Fibroblast of lung (primary cell): Measurements from ENCODE around the gene CXCL12. TPM values are rescaled to one million over a fixed set of nuclear protein-coding genes. Genes with fewer than 3 reads are reported as not detected.

Experiments
- DNase-seq, 2 donors: peaks; one replicate each; pipeline versions ENCODE4 v3.0.0 to v3.0.0-alpha.2; 2010; ENCODE audit warnings: low read depth in 2 of 2
- H2AFZ ChIP-seq: 2 replicates; pipeline ENCODE4 v1.5.1; 2012; ENCODE audit warnings: low read length, control low read depth, inconsistent platforms
- H3K27ac ChIP-seq: 2 replicates; pipeline ENCODE4 v1.5.1; 2011; ENCODE audit warnings: low read length, control low read depth; ENCODE audit not compliant: insufficient read depth
- H3K27me3 ChIP-seq: 2 replicates; pipeline ENCODE4 v1.5.1; 2011; ENCODE audit warnings: mild to moderate bottlenecking, low read length; ENCODE audit not compliant: control insufficient read depth, insufficient read depth
- H3K36me3 ChIP-seq: 2 replicates; pipeline ENCODE4 v1.5.1; 2011; ENCODE audit warnings: low read length; ENCODE audit not compliant: control insufficient read depth, insufficient read depth
- H3K4me1 ChIP-seq: 2 replicates; pipeline ENCODE4 v1.5.1; 2011; ENCODE audit warnings: low read length; ENCODE audit not compliant: control insufficient read depth, insufficient read depth; ENCODE audit errors: extremely low read depth
- H3K4me2 ChIP-seq: 2 replicates; pipeline ENCODE4 v1.5.1; 2011; ENCODE audit warnings: low read length, control low read depth; ENCODE audit not compliant: insufficient read depth; ENCODE audit errors: extremely low read depth
- H3K4me3 ChIP-seq, 4 experiments: fragments of 200-600 bp in 1 of 4; sonication (generic) in 1 of 4; replicated peaks in 1 of 4; 2 replicates each; pipeline ENCODE4 v1.5.1; 2011 to 2016; ENCODE audit warnings: low read length in 4 of 4, low read depth in 3 of 4, mild to moderate bottlenecking in 3 of 4, control low read depth in 2 of 4, inconsistent platforms in 1 of 4, mixed read lengths in 1 of 4; ENCODE audit not compliant: insufficient read depth in 1 of 4; ENCODE audit errors: control extremely low read depth in 1 of 4
- H3K79me2 ChIP-seq: 2 replicates; pipeline ENCODE4 v1.5.1; 2012; ENCODE audit warnings: mild to moderate bottlenecking, low read length, inconsistent platforms; ENCODE audit not compliant: control insufficient read depth, insufficient read depth
- H3K9ac ChIP-seq: 2 replicates; pipeline ENCODE4 v1.5.1; 2011; ENCODE audit warnings: mild to moderate bottlenecking, low read length, control low read depth; ENCODE audit not compliant: insufficient read depth
- H3K9me3 ChIP-seq: 2 replicates; pipeline ENCODE4 v1.5.1; 2012; ENCODE audit warnings: low read depth, low read length; ENCODE audit not compliant: control insufficient read depth, insufficient read depth
- H4K20me1 ChIP-seq: 2 replicates; pipeline ENCODE4 v1.5.1; 2011; ENCODE audit warnings: low read length; ENCODE audit not compliant: control insufficient read depth, insufficient read depth; ENCODE audit errors: extremely low read depth
- EZH2 ChIP-seq: IDR thresholded peaks from 2 replicates; pipeline ENCODE4 v1.5.1; 2012; ENCODE audit warnings: low read length, control low read depth, mild to moderate bottlenecking; ENCODE audit errors: missing control alignments
- polyA plus RNA-seq, 2 donors: library from polyadenylated mRNA; depleted of rRNA in 1 of 2; stranded (reverse) in 1 of 2; unstranded in 1 of 2; fragments of >200 nt; gene quantifications; 2 replicates each; pipeline ENCODE4 v1.2.1, GENCODE V29; 2011 to 2012; ENCODE audit warnings: missing spikeins in 1 of 2
- total RNA-seq: library from RNA; depleted of rRNA; stranded (reverse); fragments of >200 nt; gene quantifications from 2 replicates; pipeline ENCODE4 v1.2.1, GENCODE V29; 2014
- TF ChIP-seq, protein P1 (sequence below), 2 donors: IDR thresholded peaks in 1 of 2; conservative IDR thresholded peaks in 1 of 2; 1 replicate in 1 of 2; 2 replicates in 1 of 2; pipeline ENCODE4 v1.5.1; 2011 to 2012; ENCODE audit warnings: low read length in 2 of 2, control low read depth in 1 of 2, inconsistent platforms in 1 of 2, low read depth in 1 of 2, mild to moderate bottlenecking in 1 of 2

Gene CXCL12
- total and polyA plus RNA-seq, 2 donors (not counting 1 experiment from before 2014, with no cell fraction given) = 268 to 611 TPM

DNA sequence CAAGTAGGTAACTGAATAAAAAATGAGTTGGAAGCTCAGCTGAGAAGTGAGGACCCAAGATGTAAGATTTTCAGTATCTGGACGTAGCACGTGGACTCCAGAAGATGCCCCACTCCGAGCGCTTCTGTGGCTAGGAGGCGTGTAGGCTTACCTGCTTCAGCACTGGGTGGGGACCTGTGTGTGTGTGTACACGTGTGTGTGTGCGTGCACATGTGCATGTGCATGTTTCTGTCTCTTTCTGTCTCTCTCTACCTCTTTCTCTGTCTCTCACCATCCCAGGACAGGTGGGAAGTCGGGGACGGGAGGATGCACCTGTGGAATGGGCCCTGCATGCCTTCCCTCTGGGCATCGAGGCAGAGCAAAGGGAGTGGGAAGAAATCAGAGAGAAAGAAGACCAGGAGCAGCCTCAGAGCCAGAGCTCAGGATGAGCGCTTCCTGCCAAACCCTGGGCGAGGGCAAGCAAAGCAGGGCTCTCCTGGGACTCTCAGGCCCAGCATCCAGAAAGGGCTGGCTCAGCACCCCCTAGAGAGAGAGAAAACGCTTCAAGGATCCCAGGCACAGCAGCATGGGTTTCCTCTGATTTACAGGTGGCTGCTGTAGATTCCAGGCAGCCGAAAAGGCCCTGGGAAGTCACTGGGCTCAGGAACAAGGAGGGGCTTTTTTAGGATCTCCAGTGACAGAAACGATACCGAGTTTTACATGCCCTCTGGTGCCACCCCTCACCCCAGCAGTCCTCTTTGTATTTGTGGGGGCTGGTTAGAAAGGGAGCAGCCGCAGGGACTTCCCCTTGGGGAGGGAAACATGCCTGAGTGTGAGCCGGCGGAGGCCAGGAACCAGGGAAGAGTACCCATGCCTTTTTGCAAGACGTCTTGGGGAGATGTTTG lies 28.5 kb downstream of the CXCL12 start:
- Histone ChIP-seq H2AFZ (no peak overlapping the region), H3K27me3 (peaks cover 2% of the 10 kb centered on the region), H4K20me1 (no peaks in the 10 kb centered on the region), H3K4me3 (no peak overlapping the region), H3K79me2 (no peaks in the 10 kb centered on the region), H3K4me1 (peaks cover 5% of the 10 kb centered on the region), H3K36me3 (no peaks in the 10 kb centered on the region), H3K27ac (no peak overlapping the region), H3K9me3 (no peaks in the 10 kb centered on the region), H3K4me2 (no peak overlapping the region), H3K9ac (no peak overlapping the region)
- DNase-seq = no peak
- no peak for TF ChIP-seq EZH2
- TF ChIP-seq, protein P1, sequence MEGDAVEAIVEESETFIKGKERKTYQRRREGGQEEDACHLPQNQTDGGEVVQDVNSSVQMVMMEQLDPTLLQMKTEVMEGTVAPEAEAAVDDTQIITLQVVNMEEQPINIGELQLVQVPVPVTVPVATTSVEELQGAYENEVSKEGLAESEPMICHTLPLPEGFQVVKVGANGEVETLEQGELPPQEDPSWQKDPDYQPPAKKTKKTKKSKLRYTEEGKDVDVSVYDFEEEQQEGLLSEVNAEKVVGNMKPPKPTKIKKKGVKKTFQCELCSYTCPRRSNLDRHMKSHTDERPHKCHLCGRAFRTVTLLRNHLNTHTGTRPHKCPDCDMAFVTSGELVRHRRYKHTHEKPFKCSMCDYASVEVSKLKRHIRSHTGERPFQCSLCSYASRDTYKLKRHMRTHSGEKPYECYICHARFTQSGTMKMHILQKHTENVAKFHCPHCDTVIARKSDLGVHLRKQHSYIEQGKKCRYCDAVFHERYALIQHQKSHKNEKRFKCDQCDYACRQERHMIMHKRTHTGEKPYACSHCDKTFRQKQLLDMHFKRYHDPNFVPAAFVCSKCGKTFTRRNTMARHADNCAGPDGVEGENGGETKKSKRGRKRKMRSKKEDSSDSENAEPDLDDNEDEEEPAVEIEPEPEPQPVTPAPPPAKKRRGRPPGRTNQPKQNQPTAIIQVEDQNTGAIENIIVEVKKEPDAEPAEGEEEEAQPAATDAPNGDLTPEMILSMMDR (conservative IDR thresholded peaks at IDR 0.05 in 1 of 2, IDR thresholded peaks at IDR 0.05 in 1 of 2; ENCODE audit: low read depth in 1 of 2, low read length in 2 of 2) = no peak

GRCh38 chr10:44355630-44356029 lies 29.3 kb downstream of the CXCL12 start:
- no peak overlapping the region for H3K4me3 ChIP-seq
- no peak overlapping the region for H3K9ac ChIP-seq
- TF ChIP-seq, protein P1 (conservative IDR thresholded peaks at IDR 0.05 in 1 of 2, IDR thresholded peaks at IDR 0.05 in 1 of 2; ENCODE audit: low read depth in 1 of 2, low read length in 2 of 2) = no peak
- TF ChIP-seq EZH2 = no peak
- no peak for DNase-seq
- no peaks in the 10 kb centered on the region for H3K79me2 ChIP-seq
- H3K9me3 ChIP-seq = no peaks in the 10 kb centered on the region
- H3K36me3 ChIP-seq = no peaks in the 10 kb centered on the region
- no peak overlapping the region for H3K4me2 ChIP-seq
- peaks cover 2% of the 10 kb centered on the region for H3K27me3 ChIP-seq
- no peak overlapping the region for H2AFZ ChIP-seq
- no peaks in the 10 kb centered on the region for H4K20me1 ChIP-seq
- H3K4me1 ChIP-seq = peaks cover 5% of the 10 kb centered on the region
- H3K27ac ChIP-seq = no peak overlapping the region

- no peak overlapping the region for H3K27ac ChIP-seq
- no peak overlapping the region for H2AFZ ChIP-seq
- no peaks in the 10 kb centered on the region for H3K79me2 ChIP-seq
- no peak overlapping the region for H3K9ac ChIP-seq
- peaks cover 2% of the 10 kb centered on the region for H3K27me3 ChIP-seq
- peaks cover 5% of the 10 kb centered on the region for H3K4me1 ChIP-seq
- no peaks in the 10 kb centered on the region for H4K20me1 ChIP-seq
- no peak for DNase-seq
- H3K4me3 ChIP-seq = no peak overlapping the region
- no peaks in the 10 kb centered on the region for H3K36me3 ChIP-seq
- no peaks in the 10 kb centered on the region for H3K9me3 ChIP-seq
- no peak overlapping the region for H3K4me2 ChIP-seq
- TF ChIP-seq EZH2 = no peak
- TF ChIP-seq, protein P1 (conservative IDR thresholded peaks at IDR 0.05 in 1 of 2, IDR thresholded peaks at IDR 0.05 in 1 of 2; ENCODE audit: low read depth in 1 of 2, low read length in 2 of 2) = no peak
Measured at GRCh38 chr10:44354771-44355170, 30.1 kb downstream of the CXCL12 start.
